Fibroblast of lung (primary cell): ENCODE results near the gene CORO7.

ENCODE experiments used
- EZH2 ChIP-seq: IDR thresholded peaks from 2 replicates; pipeline ENCODE4 v1.5.1; 2012; ENCODE audit warnings: low read length, control low read depth, mild to moderate bottlenecking; ENCODE audit errors: missing control alignments
- TF ChIP-seq, protein P1 (sequence below), 2 donors: IDR thresholded peaks in 1 of 2; conservative IDR thresholded peaks in 1 of 2; 1 replicate in 1 of 2; 2 replicates in 1 of 2; pipeline ENCODE4 v1.5.1; 2011 to 2012; ENCODE audit warnings: low read length in 2 of 2, control low read depth in 1 of 2, inconsistent platforms in 1 of 2, low read depth in 1 of 2, mild to moderate bottlenecking in 1 of 2

DNA sequence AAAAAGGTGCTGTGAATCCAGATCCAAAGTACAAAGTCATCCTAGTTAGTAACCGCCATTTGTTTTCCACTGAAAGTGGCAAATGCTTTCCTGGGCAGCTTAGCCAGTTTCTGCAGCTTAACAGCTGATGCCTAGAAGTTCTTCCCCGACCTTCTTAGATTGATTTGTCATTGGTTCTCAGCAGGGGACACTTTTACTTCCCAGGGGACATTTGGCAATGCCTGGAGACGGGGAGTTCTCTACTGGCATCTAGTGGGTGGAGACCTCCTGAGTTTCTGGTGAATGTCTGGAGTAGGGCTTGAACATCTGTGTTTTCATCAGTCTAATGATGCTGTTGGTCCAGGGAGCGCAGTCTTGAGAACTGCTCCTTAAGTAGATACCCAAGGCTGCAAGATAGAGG, 16.8 kb upstream of the CORO7 start:
- TF ChIP-seq, protein P1, sequence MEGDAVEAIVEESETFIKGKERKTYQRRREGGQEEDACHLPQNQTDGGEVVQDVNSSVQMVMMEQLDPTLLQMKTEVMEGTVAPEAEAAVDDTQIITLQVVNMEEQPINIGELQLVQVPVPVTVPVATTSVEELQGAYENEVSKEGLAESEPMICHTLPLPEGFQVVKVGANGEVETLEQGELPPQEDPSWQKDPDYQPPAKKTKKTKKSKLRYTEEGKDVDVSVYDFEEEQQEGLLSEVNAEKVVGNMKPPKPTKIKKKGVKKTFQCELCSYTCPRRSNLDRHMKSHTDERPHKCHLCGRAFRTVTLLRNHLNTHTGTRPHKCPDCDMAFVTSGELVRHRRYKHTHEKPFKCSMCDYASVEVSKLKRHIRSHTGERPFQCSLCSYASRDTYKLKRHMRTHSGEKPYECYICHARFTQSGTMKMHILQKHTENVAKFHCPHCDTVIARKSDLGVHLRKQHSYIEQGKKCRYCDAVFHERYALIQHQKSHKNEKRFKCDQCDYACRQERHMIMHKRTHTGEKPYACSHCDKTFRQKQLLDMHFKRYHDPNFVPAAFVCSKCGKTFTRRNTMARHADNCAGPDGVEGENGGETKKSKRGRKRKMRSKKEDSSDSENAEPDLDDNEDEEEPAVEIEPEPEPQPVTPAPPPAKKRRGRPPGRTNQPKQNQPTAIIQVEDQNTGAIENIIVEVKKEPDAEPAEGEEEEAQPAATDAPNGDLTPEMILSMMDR (conservative IDR thresholded peaks at IDR 0.05 in 1 of 2, IDR thresholded peaks at IDR 0.05 in 1 of 2; ENCODE audit: low read depth in 1 of 2, low read length in 2 of 2): no peak
- no peak for TF ChIP-seq EZH2
